PC-3 (cell line): ENCODE results near the gene GCH1. TPM values are rescaled to one million over a fixed set of nuclear protein-coding genes. Genes with fewer than 3 reads are reported as not detected.

Experiments used
- ATAC-seq: fragments of 200-7000 bp; cut with Tn5 transposase; 2 replicates; pipeline ENCODE4 v1.9.1; 2020; ENCODE audit warnings: mild to moderate bottlenecking, moderate library complexity
- BruUV-seq: library from RNA; stranded (reverse); fragments of 400-500 nt; replicated peaks from 2 replicates; lab custom pipeline; 2021; lab: Mats Ljungman, UMichigan
- CTCF ChIA-PET: fragments of 300-600 bp; sonication (Branson Sonifier 250); formaldehyde crosslinking; loops from one replicate; lab custom pipeline; 2022; ENCODE audit warnings: antibody characterized with exemption; lab: Charles Lee
- POLR2A ChIA-PET: fragments of 300-600 bp; sonication (Branson Sonifier 250); formaldehyde crosslinking; loops from one replicate; lab custom pipeline; 2022; ENCODE audit warnings: antibody characterized with exemption; ENCODE audit not compliant: unreplicated experiment; lab: Charles Lee
- DNase-seq: peaks from one replicate; pipeline ENCODE4 v3.0.0-alpha.2; 2015
- H2AFZ ChIP-seq: fragments of 300-600 bp; sonication (generic); 2 replicates; pipeline ENCODE4 v1.6.0; 2016; ENCODE audit warnings: antibody characterized with exemption, low read length
- H3F3A ChIP-seq: fragments of 300-600 bp; sonication (generic); one replicate; pipeline ENCODE4 v1.6.0; 2017; ENCODE audit warnings: antibody characterized with exemption, low read length, control low read depth, mild to moderate bottlenecking; ENCODE audit not compliant: unreplicated experiment
- H3K27ac ChIP-seq: fragments of 300-600 bp; sonication (generic); 2 replicates; pipeline ENCODE4 v1.5.1; 2016; ENCODE audit warnings: mild to moderate bottlenecking, low read length
- H3K27me3 ChIP-seq: fragments of 300-600 bp; sonication (generic); 2 replicates; pipeline ENCODE4 v1.6.1; 2016; ENCODE audit warnings: low read length, mixed read lengths
- H3K36me3 ChIP-seq: fragments of 300-600 bp; sonication (generic); 2 replicates; pipeline ENCODE4 v1.6.1; 2016; ENCODE audit warnings: low read depth, mixed run types, low read length, mixed read lengths
- H3K4me1 ChIP-seq: fragments of 300-600 bp; sonication (generic); 2 replicates; pipeline ENCODE4 v1.5.1; 2016; ENCODE audit warnings: low read length; ENCODE audit not compliant: insufficient read depth
- H3K4me2 ChIP-seq: fragments of 300-600 bp; sonication (generic); 2 replicates; pipeline ENCODE4 v1.6.0; 2016; ENCODE audit warnings: low read length
- H3K4me3 ChIP-seq: fragments of 300-600 bp; sonication (generic); 2 replicates; pipeline ENCODE4 v1.5.1; 2016; ENCODE audit warnings: mild to moderate bottlenecking, low read length, mixed read lengths
- H3K79me2 ChIP-seq: fragments of 300-600 bp; sonication (generic); 2 replicates; pipeline ENCODE4 v1.6.1; 2017; ENCODE audit warnings: low read length, mixed read lengths
- H3K9ac ChIP-seq: fragments of 300-600 bp; sonication (generic); 2 replicates; pipeline ENCODE4 v1.6.0; 2016; ENCODE audit warnings: mild to moderate bottlenecking, low read length
- H3K9me2 ChIP-seq: fragments of 300-600 bp; sonication (generic); replicated peaks from 2 replicates; pipeline ENCODE4 v1.6.1; 2016; ENCODE audit warnings: mixed run types, low read length, mixed read lengths
- H3K9me3 ChIP-seq: fragments of 300-600 bp; sonication (generic); 2 replicates; pipeline ENCODE4 v1.6.1; 2016; ENCODE audit warnings: low read length, mixed read lengths
- H4K20me1 ChIP-seq: fragments of 300-600 bp; sonication (generic); 2 replicates; pipeline ENCODE4 v1.6.1; 2016; ENCODE audit warnings: low read length, mixed read lengths
- EZH2 ChIP-seq: fragments of 300-600 bp; sonication (generic); IDR thresholded peaks from one replicate; pipeline ENCODE4 v1.6.1; 2017; ENCODE audit warnings: antibody characterized with exemption, mild to moderate bottlenecking, low read length; ENCODE audit not compliant: unreplicated experiment
- EZH2phosphoT487 ChIP-seq: fragments of 300-600 bp; sonication (generic); IDR thresholded peaks from 2 replicates; pipeline ENCODE4 v1.6.1; 2018; ENCODE audit warnings: mild to moderate bottlenecking, antibody characterized with exemption, low read length, borderline replicate concordance
- intact Hi-C: fragments of 100-400 bp; cut with micrococcal nuclease; formaldehyde crosslinking; loops from 2 replicates; pipeline ENCODE4 v1.9.0; 2023
- total RNA-seq: library from RNA; depleted of rRNA; stranded (reverse); fragments of >200 nt; gene quantifications from 2 replicates; pipeline ENCODE4 v1.2.3, GENCODE V29; 2014
- TF ChIP-seq, protein P1 (sequence below): fragments of 300-600 bp; sonication (generic); conservative IDR thresholded peaks from 2 replicates; pipeline ENCODE4 v1.5.1; 2017; ENCODE audit warnings: antibody characterized with exemption, low read depth, mild to moderate bottlenecking, low read length

Gene GCH1
- total RNA-seq, 1 experiment from 2014 or later = 26.6 TPM

DNA sequence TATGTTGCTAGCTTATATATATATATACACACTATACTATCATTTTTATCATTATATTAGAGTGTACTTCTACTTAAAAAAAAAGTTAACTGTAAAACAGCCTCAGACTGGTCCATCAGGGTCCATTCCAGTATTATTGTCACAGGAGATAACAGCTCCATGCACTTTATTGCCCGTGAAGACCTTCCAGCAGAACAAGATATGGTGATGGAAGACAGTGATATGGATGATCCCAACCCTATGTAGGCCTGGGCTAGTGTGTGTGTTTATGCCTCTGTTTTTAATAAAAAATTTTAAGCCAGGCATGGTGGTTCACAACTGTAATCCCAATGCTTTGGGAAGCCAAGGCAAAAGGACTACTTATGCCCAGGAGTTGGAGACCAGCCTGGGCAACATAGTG is 86.2 kb downstream of the GCH1 start:
- DNase-seq = no peak
- no peak overlapping the region for H3K27ac ChIP-seq
- H3K9me3 ChIP-seq = no peaks in the 10 kb centered on the region
- no peaks in the 10 kb centered on the region for H3K27me3 ChIP-seq
- no peaks in the 10 kb centered on the region for H3F3A ChIP-seq
- H3K4me1 ChIP-seq = peaks cover 8% of the 10 kb centered on the region; the same call in 1 of the 2 replicates
- TF ChIP-seq, protein P1, sequence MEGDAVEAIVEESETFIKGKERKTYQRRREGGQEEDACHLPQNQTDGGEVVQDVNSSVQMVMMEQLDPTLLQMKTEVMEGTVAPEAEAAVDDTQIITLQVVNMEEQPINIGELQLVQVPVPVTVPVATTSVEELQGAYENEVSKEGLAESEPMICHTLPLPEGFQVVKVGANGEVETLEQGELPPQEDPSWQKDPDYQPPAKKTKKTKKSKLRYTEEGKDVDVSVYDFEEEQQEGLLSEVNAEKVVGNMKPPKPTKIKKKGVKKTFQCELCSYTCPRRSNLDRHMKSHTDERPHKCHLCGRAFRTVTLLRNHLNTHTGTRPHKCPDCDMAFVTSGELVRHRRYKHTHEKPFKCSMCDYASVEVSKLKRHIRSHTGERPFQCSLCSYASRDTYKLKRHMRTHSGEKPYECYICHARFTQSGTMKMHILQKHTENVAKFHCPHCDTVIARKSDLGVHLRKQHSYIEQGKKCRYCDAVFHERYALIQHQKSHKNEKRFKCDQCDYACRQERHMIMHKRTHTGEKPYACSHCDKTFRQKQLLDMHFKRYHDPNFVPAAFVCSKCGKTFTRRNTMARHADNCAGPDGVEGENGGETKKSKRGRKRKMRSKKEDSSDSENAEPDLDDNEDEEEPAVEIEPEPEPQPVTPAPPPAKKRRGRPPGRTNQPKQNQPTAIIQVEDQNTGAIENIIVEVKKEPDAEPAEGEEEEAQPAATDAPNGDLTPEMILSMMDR = no peak
- no peak for TF ChIP-seq EZH2
- TF ChIP-seq EZH2phosphoT487 = no peak
- BruUV-seq = no TSS peak
- H3K4me3 ChIP-seq = no peak overlapping the region
- H3K79me2 ChIP-seq = no peaks in the 10 kb centered on the region
- H3K36me3 ChIP-seq = no peaks in the 10 kb centered on the region
- intact Hi-C loops = loop anchor here (10.0 kb wide), 1 partner anchor 158 kb away; no protein-coding TSS in a partner anchor
- ATAC-seq = no peak
- ChIA-PET CTCF (interaction anchor here (0.6 kb wide), 1 partner anchor 10 kb away, joined by 4 read pairs; no protein-coding TSS in a partner anchor), POLR2A (no interaction called here)
- H4K20me1 ChIP-seq = no peaks in the 10 kb centered on the region
- H2AFZ ChIP-seq = no peak overlapping the region
- no peak overlapping the region for H3K4me2 ChIP-seq
- no peak overlapping the region for H3K9ac ChIP-seq
- 0 out of 2 replicates have a peak, but pooled peaks cover 3% of the 10 kb centered on the region for H3K9me2 ChIP-seq

DNA sequence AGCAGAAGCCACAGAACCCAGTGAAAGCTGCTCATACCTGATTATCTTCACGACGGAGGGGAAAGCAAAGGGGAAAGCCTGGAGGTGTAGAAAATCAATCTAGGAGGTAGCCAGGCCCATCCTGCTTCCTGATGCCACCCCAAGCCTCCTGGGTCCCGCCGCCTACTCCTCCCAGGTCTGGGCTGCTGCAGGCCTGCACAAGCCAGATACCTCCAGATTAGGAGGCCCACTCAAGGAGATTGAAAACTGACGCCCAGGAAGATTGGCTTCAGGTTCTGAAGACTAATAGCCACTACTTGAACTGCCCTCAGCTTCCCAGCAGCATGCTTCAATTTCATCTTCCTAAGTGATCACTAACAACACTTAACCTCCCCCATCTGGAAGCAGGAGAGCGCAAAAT is 87.1 kb downstream of the GCH1 start:
- no peaks in the 10 kb centered on the region for H3F3A ChIP-seq
- H3K4me2 ChIP-seq = no peak overlapping the region
- DNase-seq (no peak), ATAC-seq (no peak)
- no peak overlapping the region for H3K9ac ChIP-seq
- H3K4me3 ChIP-seq = no peak overlapping the region
- no peaks in the 10 kb centered on the region for H3K79me2 ChIP-seq
- H3K4me1 ChIP-seq = peaks cover 8% of the 10 kb centered on the region; the same call in 1 of the 2 replicates
- no peaks in the 10 kb centered on the region for H3K9me3 ChIP-seq
- intact Hi-C loops = loop anchor here (10.0 kb wide), 1 partner anchor 159 kb away; no protein-coding TSS in a partner anchor
- CTCF ChIA-PET = no interaction called here
- H3K27ac ChIP-seq = no peak overlapping the region
- 0 out of 2 replicates have a peak, but pooled peaks cover 3% of the 10 kb centered on the region for H3K9me2 ChIP-seq
- no peaks in the 10 kb centered on the region for H3K27me3 ChIP-seq
- no peaks in the 10 kb centered on the region for H3K36me3 ChIP-seq
- H2AFZ ChIP-seq = peak overlapping the region; percentile 32
- POLR2A ChIA-PET = no interaction called here
- TF ChIP-seq, protein P1 = no peak
- no peak for TF ChIP-seq EZH2
- no peak for TF ChIP-seq EZH2phosphoT487
- BruUV-seq = no TSS peak
- H4K20me1 ChIP-seq = no peaks in the 10 kb centered on the region

DNA sequence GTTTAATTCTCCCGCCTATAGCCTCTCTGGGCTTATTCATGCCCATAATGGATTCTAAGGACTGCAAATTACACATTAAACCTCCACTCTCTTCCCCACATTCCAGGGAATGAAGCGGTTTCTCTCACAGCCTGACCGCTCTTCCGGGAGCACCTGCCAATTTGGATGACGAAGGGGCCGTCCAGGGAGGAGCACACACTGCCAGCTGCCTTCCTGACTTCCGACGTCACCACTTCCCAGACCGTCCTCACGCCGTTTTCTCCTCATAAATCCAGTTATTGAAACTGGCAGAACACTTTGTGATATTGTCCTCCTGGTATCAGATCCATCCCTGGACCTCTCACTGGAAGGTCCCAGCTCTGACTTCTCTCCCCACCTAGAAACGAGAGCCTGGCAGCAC is 87.6 kb downstream of the GCH1 start:
- H3K79me2 ChIP-seq = no peaks in the 10 kb centered on the region
- H3K36me3 ChIP-seq = no peaks in the 10 kb centered on the region
- H3K27me3 ChIP-seq = no peaks in the 10 kb centered on the region
- intact Hi-C loops = loop anchor here (10.0 kb wide), 1 partner anchor 160 kb away; no protein-coding TSS in a partner anchor
- H2AFZ ChIP-seq = peak overlapping the region; percentile 32
- H3F3A ChIP-seq = no peaks in the 10 kb centered on the region
- ATAC-seq = peak; percentile 52
- TF ChIP-seq EZH2phosphoT487 = no peak
- no peak for TF ChIP-seq EZH2
- TF ChIP-seq, protein P1 = no peak
- H4K20me1 ChIP-seq = no peaks in the 10 kb centered on the region
- no peak overlapping the region for H3K27ac ChIP-seq
- BruUV-seq = no TSS peak
- CTCF ChIA-PET = interaction anchor here (0.6 kb wide), 1 partner anchor 86 kb away, joined by 5 read pairs; no protein-coding TSS in a partner anchor
- 0 out of 2 replicates have a peak, but pooled peaks cover 3% of the 10 kb centered on the region for H3K9me2 ChIP-seq
- no peak overlapping the region for H3K4me2 ChIP-seq
- peaks cover 8% of the 10 kb centered on the region; the same call in 1 of the 2 replicates for H3K4me1 ChIP-seq
- no peaks in the 10 kb centered on the region for H3K9me3 ChIP-seq
- POLR2A ChIA-PET = no interaction called here
- peak; percentile 77 for DNase-seq
- H3K9ac ChIP-seq = no peak overlapping the region
- no peak overlapping the region for H3K4me3 ChIP-seq
